Progenitor cell of endocrine pancreas (in vitro differentiated cells): ENCODE measurements around the gene MRPL14. TPM values are rescaled to one million over a fixed set of nuclear protein-coding genes. Genes with fewer than 3 reads are reported as not detected.
"Not testable (repeated sequence)": the region's sequence is repeated elsewhere in the genome, so short reads cannot be mapped to it uniquely, and the experiment has no call there.

Source experiments
- DNase-seq: peaks from one replicate; pipeline ENCODE4 v3.0.0; 2021; ENCODE audit warnings: low spot score; ENCODE audit not compliant: unreplicated experiment
- H3K27ac Mint-ChIP-seq: 2 replicates; pipeline ENCODE4 v1.8.0; 2021; ENCODE audit warnings: mild to moderate bottlenecking, moderate library complexity, mixed read lengths
- H3K27me3 Mint-ChIP-seq: 2 replicates; pipeline ENCODE4 v1.8.0; 2021; ENCODE audit warnings: mixed read lengths
- H3K36me3 Mint-ChIP-seq: 2 replicates; pipeline ENCODE4 v1.8.0; 2022; ENCODE audit warnings: mixed read lengths; ENCODE audit not compliant: insufficient read depth
- H3K4me1 Mint-ChIP-seq: 2 replicates; pipeline ENCODE4 v1.8.0; 2021; ENCODE audit warnings: low read depth, mixed read lengths
- H3K4me3 Mint-ChIP-seq: 2 replicates; pipeline ENCODE4 v1.8.0; 2021; ENCODE audit warnings: low read depth, mild to moderate bottlenecking, moderate library complexity, mixed read lengths
- H3K9me3 Mint-ChIP-seq: 2 replicates; pipeline ENCODE4 v1.8.0; 2021; ENCODE audit warnings: low read depth, mixed read lengths
- CTCF ChIP-seq: fragments of 200-600 bp; sonication (generic); IDR thresholded peaks from one replicate; pipeline ENCODE4 v1.5.0; 2021; ENCODE audit warnings: antibody characterized with exemption, mild to moderate bottlenecking; ENCODE audit not compliant: unreplicated experiment
- total RNA-seq: library from RNA; stranded (reverse); gene quantifications from 2 replicates; pipeline ENCODE4 v1.2.1, GENCODE V29; 2021

Gene MRPL14
- total RNA-seq, 1 donor from 2014 or later = 51.1 TPM

DNA sequence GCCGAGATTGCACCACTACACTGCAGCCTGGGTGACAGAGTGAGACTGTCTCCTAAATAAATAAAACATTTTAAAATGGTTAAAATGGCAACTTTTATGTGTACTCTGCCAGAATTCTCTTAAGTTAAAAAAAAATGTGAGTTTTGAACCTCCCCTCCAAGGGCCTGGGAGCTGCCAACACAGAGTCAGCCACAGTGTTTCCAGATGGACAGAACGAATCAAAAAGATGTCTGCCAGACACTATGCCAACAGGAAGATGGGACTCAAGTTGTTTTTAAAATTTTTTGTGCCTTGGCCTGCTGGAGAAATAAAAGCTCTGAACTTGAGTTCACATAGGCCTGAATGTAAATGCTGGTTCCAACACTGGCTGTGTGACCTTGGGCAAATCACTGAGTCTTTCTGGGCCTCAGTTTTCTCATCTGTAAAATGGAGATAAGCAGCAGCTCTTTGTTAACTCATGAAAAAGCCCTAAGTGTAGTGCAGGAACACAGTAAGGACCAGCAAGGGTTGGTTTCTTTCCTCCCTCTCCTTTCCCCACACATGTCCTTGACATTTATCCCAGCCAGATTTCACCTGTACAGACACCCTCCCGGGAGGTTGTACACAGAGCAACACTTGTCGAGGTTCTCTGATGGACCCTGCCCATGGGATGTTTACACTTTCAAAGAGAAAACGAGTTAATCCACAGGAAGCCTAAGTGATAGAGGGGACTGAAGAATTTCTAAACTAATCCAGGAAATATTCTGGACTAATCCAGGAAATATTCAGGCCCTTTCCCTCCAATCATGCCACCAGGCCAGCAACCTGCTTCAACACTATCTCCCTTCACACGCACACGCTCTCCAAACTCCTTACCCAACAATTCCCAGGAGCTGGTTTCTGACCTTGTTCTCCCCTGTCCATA is 35.0 kb downstream of the MRPL14 start:
- no peak overlapping the region for H3K27ac Mint-ChIP-seq
- H3K36me3 Mint-ChIP-seq = peaks cover 8% of the 10 kb centered on the region
- no peak for DNase-seq
- TF ChIP-seq CTCF = no peak
- no peak overlapping the region for H3K4me3 Mint-ChIP-seq
- H3K27me3 Mint-ChIP-seq = no peaks in the 10 kb centered on the region
- no peaks in the 10 kb centered on the region for H3K9me3 Mint-ChIP-seq
- H3K4me1 Mint-ChIP-seq = peaks cover 6% of the 10 kb centered on the region

DNA sequence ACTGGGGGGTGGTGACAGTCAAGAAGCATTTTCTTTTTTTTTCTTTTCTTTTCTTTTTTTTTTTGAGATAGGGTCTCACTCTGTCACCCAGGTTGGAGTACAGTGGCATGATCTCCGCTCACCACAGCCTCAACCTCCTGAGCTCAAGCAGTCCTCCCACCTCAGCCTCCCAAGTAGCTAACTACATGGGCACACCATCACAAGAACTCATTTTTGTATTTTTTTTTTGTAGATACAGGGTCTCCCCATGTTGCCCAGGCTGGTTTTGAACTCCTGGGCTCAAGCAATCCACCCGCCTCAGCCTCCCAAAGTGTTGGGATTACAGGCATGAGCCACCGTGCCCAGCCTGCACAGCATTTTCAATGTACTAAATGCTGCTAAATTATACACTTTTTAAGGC is 35.9 kb downstream of the MRPL14 start:
- H3K4me3 Mint-ChIP-seq, DNase-seq, H3K27me3 Mint-ChIP-seq, H3K4me1 Mint-ChIP-seq, H3K27ac Mint-ChIP-seq, H3K36me3 Mint-ChIP-seq, H3K9me3 Mint-ChIP-seq: not testable (repeated sequence)

GRCh38 chr6:44090465-44090864 is 36.8 kb downstream of the MRPL14 start:
- Mint-ChIP-seq H3K27ac (no peak overlapping the region), H3K36me3 (peaks cover 6% of the 10 kb centered on the region), H3K4me1 (peaks cover 6% of the 10 kb centered on the region), H3K27me3 (no peaks in the 10 kb centered on the region), H3K4me3 (no peak overlapping the region), H3K9me3 (no peaks in the 10 kb centered on the region)
- DNase-seq = no peak
- no peak for TF ChIP-seq CTCF

DNA sequence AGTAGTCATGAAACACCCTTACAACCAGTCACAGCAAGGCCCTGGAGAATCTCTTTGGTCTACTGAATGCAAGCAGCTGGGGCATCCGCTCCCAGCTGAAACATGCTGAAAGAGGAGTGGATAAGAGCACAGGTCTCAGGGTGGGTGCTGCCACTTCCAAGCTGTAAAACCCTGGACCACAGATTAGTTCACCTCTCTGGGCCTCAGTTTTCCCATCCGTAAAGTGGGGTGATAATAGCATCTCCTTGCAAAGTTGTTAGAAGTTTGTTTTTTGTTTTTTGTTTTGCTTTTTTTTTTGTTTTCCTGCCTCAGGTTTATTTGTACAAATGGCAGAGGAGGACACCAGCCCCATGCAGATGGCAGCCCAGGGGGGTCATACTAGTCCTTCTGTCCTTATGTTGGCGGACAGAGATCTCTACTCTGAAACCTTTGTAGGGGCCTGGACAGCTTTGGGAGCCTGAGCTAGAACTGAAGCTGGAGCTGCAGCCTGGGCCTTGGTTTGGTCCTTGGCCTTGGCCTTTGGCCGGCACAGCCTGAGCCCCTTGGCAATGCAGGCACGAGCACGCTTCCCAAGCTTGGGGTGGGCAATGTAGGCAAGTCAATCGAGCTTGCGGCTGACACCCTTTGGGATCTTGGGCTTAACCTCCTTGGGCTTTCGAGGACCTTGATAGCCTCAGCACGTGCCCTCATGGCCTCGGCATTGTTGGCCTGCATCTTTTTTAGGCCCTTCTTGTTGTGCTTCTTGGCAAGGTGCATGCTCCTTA is 38.2 kb downstream of the MRPL14 start:
- H3K27me3 Mint-ChIP-seq = no peaks in the 10 kb centered on the region
- H3K36me3 Mint-ChIP-seq = peaks cover 2% of the 10 kb centered on the region
- no peak overlapping the region for H3K4me3 Mint-ChIP-seq
- no peak for TF ChIP-seq CTCF
- no peak for DNase-seq
- H3K4me1 Mint-ChIP-seq = no peaks in the 10 kb centered on the region
- no peak overlapping the region for H3K27ac Mint-ChIP-seq
- H3K9me3 Mint-ChIP-seq = no peaks in the 10 kb centered on the region

DNA sequence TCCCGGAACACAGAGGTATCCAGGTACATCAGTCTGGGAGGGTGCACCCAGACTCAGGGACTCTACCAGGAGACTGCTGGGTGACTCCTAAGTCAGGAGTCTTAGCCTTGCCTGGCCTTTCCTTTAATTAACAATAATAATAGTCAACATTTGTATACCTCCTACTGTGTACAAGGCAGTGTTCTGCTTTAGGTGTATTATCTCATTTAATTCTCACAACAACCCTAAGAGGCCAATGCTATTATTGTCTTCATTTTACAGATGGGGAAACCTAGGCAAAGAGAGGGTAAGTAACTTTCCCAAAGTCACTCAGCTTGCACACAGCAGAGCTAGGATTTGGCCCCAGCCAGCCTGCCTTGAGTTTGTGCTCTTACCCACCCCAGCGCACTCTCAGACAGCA is 39.6 kb downstream of the MRPL14 start:
- H3K36me3 Mint-ChIP-seq = peaks cover 2% of the 10 kb centered on the region
- TF ChIP-seq CTCF = no peak
- no peaks in the 10 kb centered on the region for H3K4me1 Mint-ChIP-seq
- no peak overlapping the region for H3K4me3 Mint-ChIP-seq
- H3K27ac Mint-ChIP-seq = no peak overlapping the region
- H3K9me3 Mint-ChIP-seq = no peaks in the 10 kb centered on the region
- no peaks in the 10 kb centered on the region for H3K27me3 Mint-ChIP-seq
- no peak for DNase-seq
